ENCODE data around the gene RCOR3.
"Not testable (repeated sequence)": the region's sequence is repeated elsewhere in the genome, so short reads cannot be mapped to it uniquely, and the experiment has no call there.

The RCOR3 gene

GRCh38 chr1:211345719-211346118 is 86.6 kb downstream of the RCOR3 start:
- Histone ChIP-seq H3K36me3 (ENCODE audit: insufficient read depth) (no peaks in the 10 kb centered on the region), H3K4me1 (ENCODE audit: low read depth, poor library complexity, severe bottlenecking) (peaks cover 5% of the 10 kb centered on the region), H3K4me3 (IDR thresholded peaks at IDR 0.05; ENCODE audit: insufficient read depth, low read depth, low read length) (no peak overlapping the region), H3K27ac (no peak overlapping the region), H3K4me2 (no peak overlapping the region), H3K27me3 (ENCODE audit: insufficient read depth, low read depth) (no peaks in the 10 kb centered on the region), H3K9ac (no peak overlapping the region), H2AFZ (ENCODE audit: low read depth) (no peak overlapping the region), H3K79me2 (ENCODE audit: insufficient read depth, low read depth) (no peaks in the 10 kb centered on the region), H4K20me1 (ENCODE audit: insufficient read depth) (no peaks in the 10 kb centered on the region)
- TF ChIP-seq CTCF (conservative IDR thresholded peaks at IDR 0.05; ENCODE audit: low read depth, low read length), result no peak

- no peak overlapping the region for H3K27ac ChIP-seq
- no peak overlapping the region for H2AFZ ChIP-seq (ENCODE audit: low read depth)
- no peak overlapping the region for H3K9ac ChIP-seq
- H3K79me2 ChIP-seq (ENCODE audit: insufficient read depth, low read depth), result no peaks in the 10 kb centered on the region
- H4K20me1 ChIP-seq (ENCODE audit: insufficient read depth), result no peaks in the 10 kb centered on the region
- TF ChIP-seq CTCF (conservative IDR thresholded peaks at IDR 0.05; ENCODE audit: low read depth, low read length), result no peak
- no peaks in the 10 kb centered on the region for H3K36me3 ChIP-seq (ENCODE audit: insufficient read depth)
- H3K4me3 ChIP-seq (IDR thresholded peaks at IDR 0.05; ENCODE audit: insufficient read depth, low read depth, low read length), result no peak overlapping the region
- no peak overlapping the region for H3K4me2 ChIP-seq
- no peaks in the 10 kb centered on the region for H3K27me3 ChIP-seq (ENCODE audit: insufficient read depth, low read depth)
- no peaks in the 10 kb centered on the region for H3K4me1 ChIP-seq (ENCODE audit: low read depth, poor library complexity, severe bottlenecking)
These were observed 88.1 kb downstream of the RCOR3 start for GRCh38 chr1:211347077-211347844.

- H4K20me1 ChIP-seq (ENCODE audit: insufficient read depth), result no peaks in the 10 kb centered on the region
- no peaks in the 10 kb centered on the region for H3K79me2 ChIP-seq (ENCODE audit: insufficient read depth, low read depth)
- peaks cover 10% of the 10 kb centered on the region for H3K4me1 ChIP-seq (ENCODE audit: low read depth, poor library complexity, severe bottlenecking)
- no peak overlapping the region for H3K9ac ChIP-seq
- H3K4me3 ChIP-seq (IDR thresholded peaks at IDR 0.05; ENCODE audit: insufficient read depth, low read depth, low read length), result no peak overlapping the region
- H3K36me3 ChIP-seq (ENCODE audit: insufficient read depth), result no peaks in the 10 kb centered on the region
- no peak overlapping the region for H2AFZ ChIP-seq (ENCODE audit: low read depth)
- H3K27me3 ChIP-seq (ENCODE audit: insufficient read depth, low read depth), result no peaks in the 10 kb centered on the region
- no peak for TF ChIP-seq CTCF (conservative IDR thresholded peaks at IDR 0.05; ENCODE audit: low read depth, low read length)
- no peak overlapping the region for H3K4me2 ChIP-seq
- H3K27ac ChIP-seq, result no peak overlapping the region
These were observed 89.4 kb downstream of the RCOR3 start for GRCh38 chr1:211348547-211348946.

- no peaks in the 10 kb centered on the region for H3K27me3 ChIP-seq (ENCODE audit: insufficient read depth, low read depth)
- no peak overlapping the region for H3K9ac ChIP-seq
- H3K27ac ChIP-seq, result no peak overlapping the region
- no peaks in the 10 kb centered on the region for H3K79me2 ChIP-seq (ENCODE audit: insufficient read depth, low read depth)
- no peak overlapping the region for H3K4me2 ChIP-seq
- H2AFZ ChIP-seq (ENCODE audit: low read depth), result no peak overlapping the region
- H3K4me3 ChIP-seq (IDR thresholded peaks at IDR 0.05; ENCODE audit: insufficient read depth, low read depth, low read length), result no peak overlapping the region
- H4K20me1 ChIP-seq (ENCODE audit: insufficient read depth), result no peaks in the 10 kb centered on the region
- TF ChIP-seq CTCF (conservative IDR thresholded peaks at IDR 0.05; ENCODE audit: low read depth, low read length), result no peak
- H3K4me1 ChIP-seq (ENCODE audit: low read depth, poor library complexity, severe bottlenecking), result peaks cover 11% of the 10 kb centered on the region
- no peaks in the 10 kb centered on the region for H3K36me3 ChIP-seq (ENCODE audit: insufficient read depth)
These were observed 90.6 kb downstream of the RCOR3 start for GRCh38 chr1:211349741-211350140.

- H3K4me2 ChIP-seq; H3K27me3 ChIP-seq (ENCODE audit: insufficient read depth, low read depth); H3K9ac ChIP-seq; H3K79me2 ChIP-seq (ENCODE audit: insufficient read depth, low read depth); H3K27ac ChIP-seq; H4K20me1 ChIP-seq (ENCODE audit: insufficient read depth); H3K4me3 ChIP-seq (IDR thresholded peaks at IDR 0.05; ENCODE audit: insufficient read depth, low read depth, low read length); H2AFZ ChIP-seq (ENCODE audit: low read depth); H3K36me3 ChIP-seq (ENCODE audit: insufficient read depth): not testable (repeated sequence)
- H3K4me1 ChIP-seq (ENCODE audit: low read depth, poor library complexity, severe bottlenecking), result peaks cover 11% of the 10 kb centered on the region
These were observed 92.9 kb downstream of the RCOR3 start for GRCh38 chr1:211352055-211352454.
